NCI-H1436 treated with DMSO at 0.1 percent for 48 hours (cell line): ENCODE data around the gene AIP.
"Not testable (repeated sequence)": the region's sequence is repeated elsewhere in the genome, so short reads cannot be mapped to it uniquely, and the experiment has no call there.

ENCODE experiments used
- DNase-seq: peaks from one replicate; lab custom pipeline; 2025; lab: John Stamatoyannopoulos, UW

Gene AIP

DNA sequence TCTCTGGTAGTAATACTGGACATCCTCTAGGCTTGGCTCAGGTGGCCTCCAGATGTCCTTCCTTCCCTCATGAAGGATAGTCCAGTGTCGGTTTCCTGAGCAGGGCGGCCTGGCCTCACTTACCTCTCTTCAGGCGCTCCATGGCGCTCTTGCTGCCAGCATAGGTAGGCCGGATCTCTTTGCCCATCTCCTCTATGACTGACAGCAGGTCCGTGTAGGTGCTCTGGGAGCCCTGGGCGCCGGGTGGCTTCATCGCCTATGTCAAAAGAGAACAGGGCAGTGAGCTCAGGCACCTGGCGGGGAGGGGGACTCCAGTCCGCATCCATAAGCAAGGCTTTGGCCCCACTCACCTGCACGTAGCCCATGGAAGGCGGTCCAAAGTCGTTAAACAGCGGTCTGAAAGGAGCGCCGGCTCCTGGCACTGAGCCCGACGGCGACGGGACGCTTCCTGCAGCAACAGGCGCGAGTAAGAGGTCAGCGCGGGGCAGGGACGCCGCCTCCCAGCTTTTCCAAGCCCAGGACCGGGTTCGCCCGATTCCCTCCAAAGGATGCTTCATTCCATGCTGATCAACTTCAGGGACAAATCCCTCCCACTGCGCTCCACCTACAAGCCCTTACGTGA is 24.5 kb downstream of the AIP start:
- no peak for DNase-seq

DNA sequence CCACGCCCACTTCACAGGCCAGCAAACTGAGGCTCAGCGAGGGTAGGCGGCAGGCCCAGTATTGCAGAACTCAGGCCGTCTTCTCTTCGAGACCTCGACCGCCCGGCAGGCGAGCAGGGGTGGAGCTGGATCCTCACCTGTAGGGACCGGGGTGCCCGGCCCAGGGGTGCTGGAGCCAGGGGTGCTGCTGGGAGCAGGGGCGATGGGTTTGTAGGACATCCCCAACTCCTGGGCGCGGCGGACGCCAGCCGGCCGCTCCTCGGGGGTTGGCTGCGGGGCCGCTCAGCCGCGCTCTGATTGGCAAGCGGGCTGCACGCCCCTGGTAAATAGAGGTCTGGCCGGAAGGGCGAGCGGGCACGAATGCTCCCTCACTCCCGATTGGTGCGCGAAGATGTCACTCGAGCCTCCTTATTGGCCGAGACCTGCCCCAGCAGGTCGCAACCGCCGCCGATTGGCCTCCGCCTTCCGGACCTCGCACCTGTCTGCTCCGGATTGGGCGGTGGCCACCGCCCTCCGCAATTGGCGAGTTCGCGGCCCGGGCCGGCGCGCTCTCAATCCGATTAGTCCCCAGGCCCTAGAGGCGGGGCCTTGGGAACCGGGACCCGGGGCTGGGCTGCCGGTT is 25.1 kb downstream of the AIP start, which contains the start of gene CDK2AP2:
Gene CDK2AP2, minus strand, starts transcription at position 299 of the 622 bp plus-strand sequence. Its CDS starts 80 bp downstream, at position 219.
- peak; percentile 96 for DNase-seq

DNA sequence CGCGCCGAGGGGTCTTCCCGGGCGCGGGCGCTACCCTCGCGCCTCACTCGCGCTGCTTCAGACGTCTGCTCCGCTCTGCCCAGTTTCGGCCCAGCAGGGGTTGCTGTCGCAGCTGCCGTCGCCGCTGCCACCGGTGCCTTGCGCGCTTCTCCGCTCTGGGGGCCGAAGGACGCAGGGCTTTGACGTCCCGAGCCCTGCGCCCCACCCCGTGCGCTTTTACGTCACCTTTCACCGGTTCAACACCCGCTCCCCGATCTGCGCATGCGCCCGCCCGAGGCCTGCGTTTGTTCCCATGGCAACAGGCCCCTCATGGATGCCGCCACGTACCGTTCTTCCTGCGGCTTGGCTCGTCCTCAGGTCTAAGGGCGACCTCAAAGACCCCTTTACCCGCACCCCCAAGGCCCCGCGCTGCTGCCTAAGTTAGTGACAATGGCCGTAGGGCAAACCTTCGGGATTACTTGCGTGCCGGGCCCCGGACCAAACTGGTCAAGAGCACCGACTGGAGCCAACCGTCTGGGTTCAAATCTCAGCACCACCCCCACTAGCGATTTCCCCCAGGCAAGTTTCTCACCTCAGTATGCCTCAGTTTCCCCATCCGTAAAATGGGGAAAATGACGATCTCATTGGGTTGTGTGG is 25.8 kb downstream of the AIP start:
- DNase-seq: peak; percentile 84

DNA sequence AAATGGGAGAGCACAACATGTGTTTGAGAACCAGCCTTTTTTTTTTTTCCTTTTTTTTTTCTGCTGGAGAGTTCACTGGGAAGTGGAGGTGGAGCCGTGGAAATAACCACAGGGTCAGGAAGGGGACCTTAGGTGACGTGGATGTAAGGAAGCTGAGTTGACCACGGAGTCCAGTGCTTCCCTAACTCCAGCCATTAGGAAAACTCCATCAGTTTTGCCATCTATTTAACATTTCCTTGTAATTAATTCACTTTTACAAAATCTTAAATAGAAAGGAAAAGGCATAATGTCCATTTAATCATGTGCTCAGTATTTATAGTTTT is 27.2 kb downstream of the AIP start:
- DNase-seq: no peak

DNA sequence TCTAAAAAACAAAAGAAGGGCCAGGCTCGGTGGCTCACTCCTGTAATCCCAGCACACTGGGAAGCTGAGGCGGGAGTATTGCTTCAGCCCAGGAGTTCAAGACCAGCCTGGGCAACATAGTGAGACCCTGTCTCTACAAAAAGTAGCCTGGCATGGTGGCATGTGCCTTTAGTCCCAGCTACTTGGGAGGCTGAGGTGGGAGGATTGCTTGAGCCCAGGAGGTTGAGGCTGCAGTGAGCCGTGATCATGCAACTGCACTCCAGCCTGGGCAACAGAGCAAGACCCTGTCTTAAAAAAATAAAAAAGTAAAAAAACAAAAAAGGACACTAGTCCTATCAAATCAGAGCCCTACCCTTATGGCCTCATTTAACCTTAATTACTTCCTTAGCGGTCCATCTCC is 28.7 kb downstream of the AIP start:
- not testable (repeated sequence) for DNase-seq

DNA sequence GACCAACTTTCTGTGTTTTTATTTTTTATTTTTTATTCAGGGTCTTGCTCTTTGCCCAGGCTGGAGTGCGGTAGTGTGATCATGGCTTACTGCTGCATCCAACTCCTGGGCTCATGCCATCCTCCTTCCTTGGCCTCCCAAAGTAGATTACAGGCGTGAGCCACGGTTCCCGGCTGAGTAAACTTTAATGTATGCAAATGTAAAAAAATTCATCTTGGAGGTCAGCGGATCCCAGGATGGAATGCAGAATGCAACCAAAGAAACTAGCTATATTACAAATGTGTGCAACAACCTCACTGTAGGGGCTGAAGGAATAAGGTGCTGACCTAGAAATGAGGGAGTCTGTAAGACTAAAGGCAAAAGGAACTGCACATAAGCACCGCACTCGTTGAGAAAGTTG is 31.3 kb downstream of the AIP start:
- DNase-seq: no peak

DNA sequence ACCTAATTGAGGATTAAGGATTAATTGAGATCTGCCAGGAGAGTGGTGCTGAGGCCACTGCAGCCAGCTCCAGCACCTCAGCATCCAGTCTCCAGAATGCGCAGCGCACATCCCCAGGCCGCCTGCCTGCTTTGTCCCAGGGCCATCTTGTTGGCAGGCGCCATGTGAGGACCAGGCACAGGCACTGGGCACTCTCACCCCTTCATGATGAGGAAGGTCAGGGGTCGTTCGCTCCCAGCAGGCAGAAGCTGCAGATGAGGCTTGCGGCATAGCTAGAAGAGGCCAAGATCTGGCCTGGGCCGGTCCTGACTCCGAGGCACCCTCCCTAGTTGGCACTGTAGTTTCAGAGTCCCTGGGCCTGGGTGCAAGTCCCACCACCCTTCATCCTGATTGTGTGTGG is 34.0 kb downstream of the AIP start:
- no peak for DNase-seq

DNA sequence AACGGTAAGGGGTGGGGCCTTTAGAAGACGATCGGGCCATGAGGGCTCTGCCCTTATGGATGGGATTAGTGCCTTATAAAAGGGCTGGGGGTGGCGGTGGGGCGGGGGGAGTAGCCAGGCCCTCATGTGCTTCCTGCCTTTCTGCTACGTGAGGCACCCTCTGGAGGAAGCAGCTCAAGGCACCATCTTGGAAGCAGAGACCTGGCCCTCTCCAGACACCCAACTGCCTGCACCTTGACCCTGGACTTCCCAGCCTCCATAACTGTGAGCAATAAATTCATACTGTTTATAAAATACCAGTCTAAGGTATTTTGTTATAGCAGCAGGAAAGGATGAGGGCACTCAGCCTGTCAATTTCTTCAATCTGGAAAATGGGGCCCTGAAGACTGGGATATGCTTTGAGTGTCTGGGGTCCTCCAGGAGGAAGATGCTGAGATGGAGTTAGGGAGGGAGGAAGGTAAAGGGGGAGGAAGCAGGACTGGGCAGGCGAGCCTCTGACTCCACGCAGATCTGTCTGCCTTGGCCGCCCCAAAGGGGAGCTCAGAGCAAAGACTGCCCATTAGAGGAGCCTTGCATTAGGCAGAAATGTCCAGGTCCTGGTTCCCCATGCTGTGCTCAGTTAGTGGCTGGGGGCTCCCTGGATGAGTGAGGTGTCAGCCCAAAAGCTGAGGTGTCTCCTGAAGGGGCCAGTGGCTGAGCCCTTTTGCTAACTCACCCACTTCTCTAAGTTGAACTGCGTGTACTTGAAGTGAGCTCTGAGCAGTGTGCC is 35.1 kb downstream of the AIP start:
- DNase-seq: no peak

DNA sequence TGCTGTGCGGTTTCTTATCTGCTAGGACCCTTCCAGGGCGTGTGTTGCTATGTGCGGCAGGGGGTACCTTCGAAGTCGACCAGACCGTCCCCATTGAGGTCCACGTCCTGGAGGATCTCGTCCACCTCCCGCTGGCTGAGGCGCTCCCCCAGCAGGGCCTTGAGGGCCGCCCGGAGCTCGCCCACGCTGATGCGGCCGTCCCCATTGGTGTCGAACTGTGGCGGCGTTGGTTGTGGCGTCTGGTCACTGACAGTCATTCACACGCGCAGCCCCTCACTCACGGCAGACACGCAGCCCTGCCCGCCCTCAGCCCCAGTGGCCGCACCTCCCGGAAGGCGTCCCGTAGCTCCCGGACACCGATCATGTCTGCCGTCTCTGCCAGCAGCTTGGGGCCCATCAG is 36.9 kb downstream of the AIP start:
- no peak for DNase-seq

DNA sequence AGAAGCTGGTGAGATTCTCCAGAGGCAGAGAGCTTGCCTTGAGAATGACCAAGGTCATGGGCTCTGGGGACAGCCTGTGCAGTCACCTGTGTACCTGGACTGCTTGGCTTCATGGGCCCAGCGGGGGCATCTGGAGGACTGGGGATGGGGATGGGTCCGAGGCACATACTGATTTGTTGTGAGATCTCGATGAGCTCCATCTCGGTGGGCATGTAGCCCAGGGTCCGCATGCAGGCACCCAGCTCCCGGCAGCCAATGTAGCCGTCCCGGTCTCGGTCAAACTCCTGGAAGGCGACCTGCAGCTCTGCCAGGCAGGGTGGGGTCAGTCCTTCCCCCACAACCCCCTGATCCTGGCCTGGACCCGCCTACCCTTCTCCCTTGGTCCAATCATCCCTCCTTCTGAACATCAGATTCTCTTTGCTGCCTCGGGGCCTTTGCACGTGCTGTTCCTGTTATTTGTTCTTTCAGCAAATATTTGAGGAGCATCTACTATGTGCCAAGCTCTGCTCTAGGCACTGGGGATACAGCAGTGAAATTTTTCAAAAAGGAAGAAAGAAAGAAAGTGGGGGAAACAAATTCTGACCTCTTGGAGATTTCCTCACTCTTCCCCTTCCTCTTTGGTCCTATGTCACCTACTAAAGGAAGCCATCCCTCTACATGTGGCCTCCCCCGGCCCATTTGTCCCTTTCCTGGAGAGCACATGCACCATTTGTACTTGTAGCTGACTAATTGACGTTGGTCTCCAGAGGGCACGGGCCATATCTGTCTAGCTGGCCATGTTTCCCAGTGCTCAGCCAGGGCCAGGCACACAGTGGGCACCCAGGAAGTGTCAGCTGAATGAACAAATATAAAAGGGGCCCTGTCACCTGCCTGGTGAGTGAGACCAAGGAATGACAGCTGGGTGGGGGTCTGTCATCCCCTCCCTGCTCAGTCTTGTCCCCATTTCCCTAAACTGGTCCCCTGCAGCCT is 38.3 kb downstream of the AIP start:
- no peak for DNase-seq

DNA sequence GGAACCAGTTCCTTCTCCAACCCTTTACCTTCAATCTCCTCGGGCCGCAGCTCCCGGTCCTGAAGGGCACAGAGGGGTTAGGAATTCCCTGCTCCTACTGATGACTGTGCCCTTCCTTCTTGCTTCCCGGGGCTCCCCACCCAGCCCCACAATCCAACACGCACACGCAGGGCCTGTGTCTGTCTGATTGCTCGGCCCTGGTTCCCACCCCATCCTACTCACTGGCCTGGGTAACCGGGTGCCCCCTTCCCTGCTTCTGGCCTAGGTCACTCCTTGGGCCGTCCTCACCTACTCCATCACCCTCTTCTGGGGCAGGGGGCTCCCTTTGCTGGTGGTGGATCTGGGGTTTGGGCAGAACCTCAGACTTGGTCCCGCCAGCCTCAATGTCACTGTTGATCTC is 39.1 kb downstream of the AIP start:
- DNase-seq: no peak

DNA sequence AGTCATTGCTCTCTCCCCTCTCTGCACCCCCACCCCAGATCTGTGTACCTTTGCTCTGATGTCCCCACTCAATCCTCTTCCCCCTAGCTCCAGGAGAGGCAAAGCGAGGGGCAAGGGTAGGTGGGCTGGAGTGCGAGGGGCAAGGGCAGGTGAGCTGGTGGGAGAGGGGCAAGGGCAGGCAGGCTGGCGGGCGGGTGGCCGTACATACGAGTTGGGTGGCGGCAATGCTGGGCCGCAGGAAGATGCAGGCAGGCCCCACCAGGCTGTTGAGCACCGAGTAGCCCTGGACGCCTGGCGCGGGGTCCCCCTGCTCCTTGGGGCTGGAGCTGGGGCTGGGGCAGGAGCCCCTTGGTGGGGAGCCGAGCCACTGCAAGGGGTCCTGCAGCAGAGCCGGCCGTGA is 39.5 kb downstream of the AIP start:
- no peak for DNase-seq

DNA sequence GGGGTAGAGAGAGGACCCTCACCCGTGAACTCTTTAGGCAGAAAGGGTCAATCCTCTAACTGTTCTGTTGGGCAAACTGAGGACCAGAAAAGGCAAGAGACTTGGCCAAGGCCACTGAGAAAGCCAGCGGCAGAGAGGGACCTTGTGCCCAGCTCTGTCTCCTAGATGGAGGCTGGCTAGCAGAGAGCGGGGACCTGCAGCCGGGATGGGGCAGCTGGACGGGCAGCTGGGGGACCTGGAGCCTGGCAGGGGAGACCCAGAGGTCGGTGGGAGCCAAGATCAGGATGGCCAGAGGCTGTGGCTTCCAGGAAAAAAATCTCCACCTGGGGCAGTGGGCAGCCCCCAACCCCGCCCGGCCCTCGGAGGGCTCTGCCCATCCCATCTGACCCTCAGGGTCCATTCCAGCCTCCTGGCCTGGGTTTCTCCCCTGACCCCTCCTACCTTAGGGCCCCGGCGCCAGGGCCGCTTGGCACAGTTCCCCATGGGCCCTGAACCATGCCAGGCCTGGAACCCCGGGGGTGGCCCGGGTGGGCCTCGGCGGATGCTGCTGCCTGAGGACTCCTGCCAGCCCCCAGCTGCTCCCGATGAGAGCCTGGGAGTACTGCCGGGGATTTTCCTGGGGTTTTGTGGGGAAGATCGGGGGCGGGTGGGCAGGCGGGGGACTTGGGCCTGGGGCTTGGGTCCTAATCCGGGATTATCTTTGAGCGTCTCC is 40.2 kb downstream of the AIP start, which contains the start of gene CABP2:
Gene CABP2, minus strand, starts transcription at position 603 of the 712 bp plus-strand sequence. Its CDS starts 120 bp downstream, at position 483.
- DNase-seq: no peak

DNA sequence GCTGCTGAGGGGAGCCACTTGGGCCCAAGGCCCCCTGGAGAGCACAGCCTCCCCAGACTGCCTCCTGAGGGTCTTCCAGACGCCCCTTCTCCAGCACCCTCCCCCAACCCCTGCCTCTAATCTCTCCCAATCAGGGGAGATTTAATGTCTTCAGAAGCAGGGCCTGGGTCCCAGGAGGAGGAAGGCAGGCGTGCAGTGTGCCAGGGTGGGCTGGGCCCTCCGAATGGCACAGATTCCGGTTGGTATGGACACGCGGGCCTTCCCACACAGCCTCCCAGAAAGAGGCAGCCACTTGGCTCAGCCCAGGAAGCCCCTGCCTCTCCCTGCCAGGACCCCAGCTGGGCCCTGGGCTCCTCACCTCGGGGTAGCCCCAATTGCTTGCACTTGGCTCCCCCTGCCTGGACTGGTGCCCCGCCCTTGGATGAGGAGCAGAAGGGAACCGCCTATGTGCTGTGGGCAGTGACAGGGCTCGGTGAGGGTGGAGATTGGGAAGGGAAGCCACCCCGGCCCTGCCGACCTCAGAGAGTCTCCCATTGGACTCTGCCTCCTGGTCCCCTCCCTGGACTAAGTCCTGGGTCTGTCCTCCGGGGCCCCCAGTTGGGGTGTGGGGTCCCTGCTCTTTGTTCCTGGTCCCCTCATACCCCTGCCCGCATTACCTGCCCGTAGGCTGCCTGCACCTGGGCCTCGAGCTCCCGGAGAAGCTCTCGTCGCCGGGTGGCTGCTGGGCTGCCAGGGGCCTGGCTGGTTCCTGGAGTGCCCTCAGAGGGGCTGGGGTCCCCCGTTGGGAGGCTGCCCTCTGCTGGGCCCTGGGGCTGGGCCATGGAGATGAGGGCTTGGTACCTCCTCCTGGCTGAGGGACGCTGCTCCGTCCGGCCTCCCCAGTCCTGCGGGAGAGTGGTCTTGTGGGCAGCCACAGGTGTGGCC is 41.0 kb downstream of the AIP start:
- no peak for DNase-seq

DNA sequence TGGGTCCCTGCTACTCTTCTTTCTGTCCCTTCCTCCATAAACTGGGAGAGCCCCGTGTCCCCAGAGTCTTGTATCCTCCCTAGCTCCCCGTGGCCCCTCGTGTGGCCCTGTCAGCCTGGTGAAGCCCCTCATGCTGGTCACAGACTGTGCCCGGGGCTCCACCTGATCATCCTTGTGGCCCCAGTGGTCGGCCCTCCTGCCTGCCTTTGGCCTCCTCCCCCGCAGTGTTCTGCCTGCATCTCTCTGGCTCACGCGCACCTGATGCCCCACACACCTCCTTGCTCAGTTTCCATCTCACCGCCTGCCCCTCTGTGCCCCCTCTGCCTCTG is 41.6 kb downstream of the AIP start:
- no peak for DNase-seq

DNA sequence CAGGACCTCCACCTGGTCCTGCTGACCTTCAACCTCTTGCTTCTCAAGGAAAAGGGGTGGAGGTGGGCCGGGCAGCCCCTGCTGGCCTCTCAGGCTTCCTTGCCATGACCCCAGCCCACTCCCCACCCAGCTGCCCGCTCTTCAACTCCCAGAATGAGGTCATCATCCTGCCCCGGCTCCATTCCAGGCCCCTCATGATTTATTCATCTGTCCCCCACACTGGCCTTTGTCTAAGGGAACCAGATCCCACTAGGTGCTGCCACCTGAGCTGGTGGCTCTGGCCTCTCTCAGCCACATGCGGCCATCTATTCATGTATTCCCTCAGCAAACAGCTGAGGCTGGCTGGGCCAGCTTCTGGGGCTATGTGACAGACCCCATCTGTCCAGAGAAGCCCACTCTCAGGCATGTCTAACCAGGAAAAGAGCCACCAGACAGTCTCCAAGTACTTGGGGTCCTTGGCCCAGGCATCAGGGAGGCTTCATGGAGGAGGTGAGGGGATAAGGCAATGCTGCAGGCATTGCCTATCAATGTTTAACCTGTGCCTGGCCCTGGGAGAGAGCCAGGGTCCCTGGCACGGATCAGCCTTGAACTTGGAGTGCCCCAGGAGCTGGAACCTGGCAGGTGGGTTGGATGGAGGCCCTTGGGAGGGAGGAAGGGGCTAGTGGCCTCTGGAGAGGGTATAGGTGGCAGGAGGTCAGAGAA is 42.6 kb downstream of the AIP start:
- DNase-seq: no peak

DNA sequence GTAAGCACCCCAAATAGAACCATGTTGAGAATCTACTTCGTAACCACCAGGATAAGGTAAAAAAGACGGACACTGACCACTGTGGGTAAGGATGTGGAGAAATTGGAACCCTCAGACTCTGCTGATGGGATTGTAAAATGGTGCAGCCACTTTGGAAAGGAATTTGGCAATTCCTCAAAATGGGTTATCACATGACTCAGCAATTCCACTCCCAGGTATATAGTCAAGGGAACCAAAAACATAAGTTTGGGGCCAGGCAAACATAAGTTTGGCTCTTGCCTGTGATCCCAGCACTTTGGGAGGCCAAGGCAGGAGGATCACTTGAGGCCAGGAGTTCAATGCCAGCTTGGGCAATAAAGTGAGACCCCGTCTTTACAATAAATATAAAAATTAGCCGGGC is 45.5 kb downstream of the AIP start:
- no peak for DNase-seq

DNA sequence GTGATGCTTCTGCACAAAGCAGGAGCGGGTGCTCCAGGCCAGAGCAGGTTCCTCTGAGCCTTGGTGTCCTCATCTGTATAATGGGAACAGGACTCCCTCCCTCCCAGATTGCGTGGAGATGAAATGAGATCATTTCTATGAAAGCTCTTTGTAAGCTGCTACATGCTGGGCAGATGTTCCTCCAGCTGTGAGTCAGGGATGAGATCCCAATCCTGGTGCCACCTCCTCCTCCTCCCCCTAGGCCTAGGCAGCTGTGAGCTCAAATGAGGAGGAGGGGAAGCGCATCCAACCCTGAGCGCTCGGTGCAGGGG is 47.4 kb downstream of the AIP start:
- no peak for DNase-seq

DNA sequence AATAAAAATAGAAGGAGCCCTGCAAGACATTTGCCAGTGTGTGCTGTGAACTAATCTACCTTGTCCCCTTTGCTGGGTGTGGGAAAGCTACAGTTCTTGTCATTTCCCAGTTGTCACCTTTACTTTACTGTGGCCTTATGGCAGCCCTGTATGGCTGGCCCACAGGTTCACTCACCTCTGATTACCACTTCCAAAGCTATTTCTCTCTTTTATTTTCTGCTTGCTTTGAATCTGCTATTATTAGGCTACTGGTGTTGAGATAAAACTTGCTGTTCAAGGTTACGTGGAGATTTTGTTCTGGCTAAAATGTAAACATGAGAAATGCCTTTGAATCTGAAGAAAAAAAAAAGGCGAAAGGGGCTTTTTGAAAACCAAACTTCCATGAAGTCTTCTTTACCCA is 50.1 kb downstream of the AIP start:
- DNase-seq: no peak
